Stimulated activated CD8-positive, alpha-beta memory T cell treated with anti-CD3 and anti-CD28 coated beads, Interleukin-15, amount 100 ng/mL, for 24 hours (primary cell): Measurements from ENCODE around the gene CENPK.
A peak's percentile ranks its signal among the peaks of the same experiment; 100 is the strongest.
"Not testable (repeated sequence)": the region's sequence is repeated elsewhere in the genome, so short reads cannot be mapped to it uniquely, and the experiment has no call there.

Experiments used
- DNase-seq: peaks from one replicate; pipeline ENCODE4 v3.0.0-alpha.2; 2020; ENCODE audit warnings: low read depth

Gene CENPK

GRCh38 chr5:65508978-65509377 lies 54.0 kb downstream of the CENPK start:
- no peak for DNase-seq

- no peak for DNase-seq
Measured at GRCh38 chr5:65506961-65507360, 56.0 kb downstream of the CENPK start.

GRCh38 chr5:65489119-65489518 lies 73.8 kb downstream of the CENPK start:
- DNase-seq = no peak

- not testable (repeated sequence) for DNase-seq
Measured at GRCh38 chr5:65488038-65488687, 74.8 kb downstream of the CENPK start.

GRCh38 chr5:65486803-65487202 lies 76.2 kb downstream of the CENPK start:
- DNase-seq = not testable (repeated sequence)

- DNase-seq = no peak
Measured at GRCh38 chr5:65485405-65485804, 77.6 kb downstream of the CENPK start.

GRCh38 chr5:65483546-65484346 lies 79.2 kb downstream of the CENPK start:
- DNase-seq = no peak

- DNase-seq = no peak
Measured at GRCh38 chr5:65482736-65483545, 80.0 kb downstream of the CENPK start.

GRCh38 chr5:65482296-65482735 lies 80.7 kb downstream of the CENPK start:
- DNase-seq = no peak

GRCh38 chr5:65481635-65482295 lies 81.2 kb downstream of the CENPK start, which contains the start of gene ADAMTS6:
Gene ADAMTS6, minus strand, starts transcription at chr5:65481920. Its CDS starts 8,247 bp downstream, at chr5:65473673.
- DNase-seq = peak; percentile 38

GRCh38 chr5:65481171-65481581 lies 81.8 kb downstream of the CENPK start:
- DNase-seq = no peak

GRCh38 chr5:65480306-65480865 lies 82.6 kb downstream of the CENPK start:
- no peak for DNase-seq

- no peak for DNase-seq
Measured at GRCh38 chr5:65479527-65479926, 83.4 kb downstream of the CENPK start.

GRCh38 chr5:65478336-65478735 lies 84.6 kb downstream of the CENPK start:
- DNase-seq = no peak

- no peak for DNase-seq
Measured at GRCh38 chr5:65475895-65476294, 87.1 kb downstream of the CENPK start.

- no peak for DNase-seq
Measured at GRCh38 chr5:65475336-65475735, 87.6 kb downstream of the CENPK start.

- no peak for DNase-seq
Measured at GRCh38 chr5:65474130-65474711, 88.7 kb downstream of the CENPK start.

- no peak for DNase-seq
Measured at GRCh38 chr5:65468633-65469032, 94.3 kb downstream of the CENPK start.
